Upper lobe of right lung (tissue), 1 donor: ENCODE results near the gene TEDC2. TPM values are rescaled to one million over a fixed set of nuclear protein-coding genes. Genes with fewer than 3 reads are reported as not detected.

Experiments used
- ATAC-seq: fragments of 200-7000 bp; cut with Tn5 transposase; one replicate; pipeline ENCODE4 v1.9.1; 2020; ENCODE audit warnings: mild to moderate bottlenecking, moderate library complexity
- DNase-seq: peaks from one replicate; pipeline ENCODE4 v3.0.0-alpha.2; 2020
- H3K27ac ChIP-seq: fragments of 200-600 bp; one replicate; pipeline ENCODE4 v1.8.0; 2022
- H3K27me3 ChIP-seq: fragments of 200-600 bp; one replicate; pipeline ENCODE4 v1.8.0; 2022; ENCODE audit warnings: mild to moderate bottlenecking
- H3K36me3 ChIP-seq: fragments of 200-600 bp; one replicate; pipeline ENCODE4 v1.8.0; 2022
- H3K4me1 ChIP-seq: fragments of 200-600 bp; one replicate; pipeline ENCODE4 v1.8.0; 2022
- H3K4me3 ChIP-seq: fragments of 200-600 bp; one replicate; pipeline ENCODE4 v1.8.0; 2022; ENCODE audit warnings: mild to moderate bottlenecking
- H3K9me3 ChIP-seq: fragments of 200-600 bp; one replicate; pipeline ENCODE4 v1.8.0; 2022
- intact Hi-C: fragments of 100-400 bp; cut with DNase I; formaldehyde crosslinking; loops from one replicate; pipeline ENCODE4 v1.11.0; 2022
- total RNA-seq: library from RNA; stranded (reverse); fragmentation: NEBNext Ultra II Directional; extraction: Animal tissue kit (Norgen Biotek cat#: 25700); gene quantifications from one replicate; pipeline ENCODE4 v1.2.1, GENCODE V29; 2021
- TF ChIP-seq, protein P1 (sequence below): fragments of 200-600 bp; IDR thresholded peaks from one replicate; pipeline ENCODE4 v1.8.0; 2022; ENCODE audit warnings: antibody characterized with exemption
- donor health status: DM: no; HTN: yes; CAD: no; lungs with severe emphysema.

Gene TEDC2
- total RNA-seq, 1 donor from 2014 or later: not detected

GRCh38 chr16:2480948-2481347 is 21.0 kb downstream of the TEDC2 start:
- Histone ChIP-seq H3K27me3 (no peaks in the 10 kb centered on the region), H3K4me1 (peaks cover 54% of the 10 kb centered on the region), H3K4me3 (no peak overlapping the region), H3K36me3 (no peaks in the 10 kb centered on the region), H3K27ac (peak overlapping the region; percentile 72), H3K9me3 (no peaks in the 10 kb centered on the region)
- TF ChIP-seq, protein P1, sequence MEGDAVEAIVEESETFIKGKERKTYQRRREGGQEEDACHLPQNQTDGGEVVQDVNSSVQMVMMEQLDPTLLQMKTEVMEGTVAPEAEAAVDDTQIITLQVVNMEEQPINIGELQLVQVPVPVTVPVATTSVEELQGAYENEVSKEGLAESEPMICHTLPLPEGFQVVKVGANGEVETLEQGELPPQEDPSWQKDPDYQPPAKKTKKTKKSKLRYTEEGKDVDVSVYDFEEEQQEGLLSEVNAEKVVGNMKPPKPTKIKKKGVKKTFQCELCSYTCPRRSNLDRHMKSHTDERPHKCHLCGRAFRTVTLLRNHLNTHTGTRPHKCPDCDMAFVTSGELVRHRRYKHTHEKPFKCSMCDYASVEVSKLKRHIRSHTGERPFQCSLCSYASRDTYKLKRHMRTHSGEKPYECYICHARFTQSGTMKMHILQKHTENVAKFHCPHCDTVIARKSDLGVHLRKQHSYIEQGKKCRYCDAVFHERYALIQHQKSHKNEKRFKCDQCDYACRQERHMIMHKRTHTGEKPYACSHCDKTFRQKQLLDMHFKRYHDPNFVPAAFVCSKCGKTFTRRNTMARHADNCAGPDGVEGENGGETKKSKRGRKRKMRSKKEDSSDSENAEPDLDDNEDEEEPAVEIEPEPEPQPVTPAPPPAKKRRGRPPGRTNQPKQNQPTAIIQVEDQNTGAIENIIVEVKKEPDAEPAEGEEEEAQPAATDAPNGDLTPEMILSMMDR: no peak
- intact Hi-C loops: no loop called here
- DNase-seq (peak; percentile 87), ATAC-seq (peak; percentile 83)

- Histone ChIP-seq H3K27me3 (no peaks in the 10 kb centered on the region), H3K36me3 (no peaks in the 10 kb centered on the region), H3K4me3 (no peak overlapping the region), H3K9me3 (no peaks in the 10 kb centered on the region), H3K4me1 (peaks cover 57% of the 10 kb centered on the region), H3K27ac (peak overlapping the region; percentile 36)
- ATAC-seq: no peak
- no peak for DNase-seq
- TF ChIP-seq, protein P1: no peak
- intact Hi-C loops: no loop called here
Measured at GRCh38 chr16:2481676-2482075, 21.8 kb downstream of the TEDC2 start.

- intact Hi-C loops: no loop called here
- Histone ChIP-seq H3K27me3 (no peaks in the 10 kb centered on the region), H3K4me3 (no peak overlapping the region), H3K36me3 (no peaks in the 10 kb centered on the region), H3K27ac (no peak overlapping the region), H3K4me1 (peaks cover 56% of the 10 kb centered on the region), H3K9me3 (no peaks in the 10 kb centered on the region)
- ATAC-seq (no peak), DNase-seq (no peak)
- TF ChIP-seq, protein P1: no peak
Measured at GRCh38 chr16:2482249-2482648, 22.3 kb downstream of the TEDC2 start.

DNA sequence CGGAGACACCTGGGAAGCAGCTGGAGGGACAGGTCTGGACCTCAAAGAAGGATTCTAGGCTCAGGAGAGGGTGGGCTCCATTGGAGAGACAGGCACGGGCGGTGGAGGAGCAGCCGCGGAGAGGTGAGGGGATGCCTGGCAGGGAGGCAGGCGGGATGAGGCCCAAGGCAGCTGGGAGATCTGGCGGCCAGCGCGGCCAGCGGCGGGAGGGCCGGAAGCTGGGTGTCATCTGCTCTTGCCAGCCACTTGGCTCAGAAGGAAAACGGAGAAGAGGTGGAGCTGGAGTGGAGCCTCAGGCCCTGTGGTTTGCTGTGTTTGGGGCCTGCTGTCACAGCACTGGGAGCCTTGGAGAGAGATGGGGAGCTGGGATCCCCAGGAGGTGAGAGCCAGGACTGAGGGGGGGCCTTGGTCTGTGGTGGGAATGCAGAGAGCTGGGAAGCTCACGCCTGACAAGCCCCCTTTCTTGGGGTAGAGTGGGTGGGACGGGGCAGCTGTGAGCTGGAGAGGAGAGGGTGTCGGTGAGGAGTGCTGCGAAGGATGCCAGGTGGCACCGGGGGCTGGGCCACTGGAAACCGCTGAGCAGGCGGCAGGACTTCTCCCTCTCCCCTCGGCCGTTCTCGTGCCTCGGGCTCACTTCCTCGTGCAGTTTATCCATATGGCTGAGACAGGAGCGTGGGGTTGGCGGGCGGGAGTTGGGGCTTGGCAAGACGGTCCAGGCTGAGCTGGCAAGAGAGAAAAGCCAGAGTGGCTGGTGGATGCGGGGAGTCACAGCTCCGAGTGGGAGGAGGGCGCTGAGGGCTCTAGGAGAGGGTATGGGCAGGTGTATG is 23.0 kb downstream of the TEDC2 start:
- H3K36me3 ChIP-seq: no peaks in the 10 kb centered on the region
- H3K9me3 ChIP-seq: no peaks in the 10 kb centered on the region
- peaks cover 52% of the 10 kb centered on the region for H3K4me1 ChIP-seq
- intact Hi-C loops: no loop called here
- ATAC-seq (peak; percentile 5), DNase-seq (no peak)
- peak overlapping the region; percentile 58 for H3K27ac ChIP-seq
- peak overlapping the region; percentile 16 for H3K4me3 ChIP-seq
- H3K27me3 ChIP-seq: no peaks in the 10 kb centered on the region
- TF ChIP-seq, protein P1: no peak

DNA sequence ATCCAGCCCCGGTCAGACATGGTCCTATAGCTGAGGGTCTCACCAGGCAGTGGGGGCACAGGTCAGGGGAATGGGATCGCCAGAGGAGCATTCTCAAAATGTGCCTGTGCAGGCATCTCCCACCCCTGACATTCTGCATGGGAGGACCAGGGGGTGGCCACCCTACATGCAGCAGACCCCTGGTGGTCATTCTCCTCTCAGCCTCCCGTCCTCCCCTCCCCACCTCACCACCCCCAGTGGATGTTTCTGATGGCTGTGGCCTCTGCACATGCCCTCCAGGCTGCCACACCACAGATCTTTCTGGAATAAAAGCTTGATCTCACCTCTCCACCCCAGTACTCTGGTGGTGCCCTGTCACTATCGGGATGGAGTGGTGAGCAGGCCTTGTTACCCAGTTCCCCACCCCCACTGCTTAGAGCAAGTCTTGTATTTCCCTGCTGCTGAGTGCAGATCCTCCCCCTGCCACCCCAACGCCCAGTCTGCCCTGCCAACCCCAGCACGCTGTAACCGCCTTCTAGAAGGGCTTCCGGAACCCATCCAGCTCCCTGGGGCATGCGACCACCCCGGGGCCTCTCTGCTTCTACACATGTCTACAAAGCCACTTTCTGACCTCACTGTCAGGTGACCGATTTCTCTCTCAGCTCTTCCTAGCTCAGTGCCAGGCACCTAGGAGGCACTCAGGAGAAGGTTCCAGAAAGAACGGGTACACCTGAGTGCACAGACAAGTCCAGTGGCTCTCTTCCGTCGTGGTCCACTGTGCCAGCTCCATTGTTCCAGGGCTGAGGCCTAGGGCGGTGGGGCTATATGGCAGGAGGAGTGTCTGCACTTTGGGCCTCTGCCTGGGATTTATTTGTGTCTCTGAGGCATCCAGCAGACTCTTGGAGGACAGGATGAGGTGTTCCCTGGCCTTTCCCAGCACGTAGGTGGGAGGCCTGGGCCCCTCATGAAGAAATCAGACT is 24.3 kb downstream of the TEDC2 start:
- intact Hi-C loops: no loop called here
- H3K9me3 ChIP-seq: no peaks in the 10 kb centered on the region
- ATAC-seq (no peak), DNase-seq (no peak)
- peaks cover 52% of the 10 kb centered on the region for H3K4me1 ChIP-seq
- TF ChIP-seq, protein P1: no peak
- H3K4me3 ChIP-seq: no peak overlapping the region
- no peaks in the 10 kb centered on the region for H3K27me3 ChIP-seq
- no peak overlapping the region for H3K27ac ChIP-seq
- no peaks in the 10 kb centered on the region for H3K36me3 ChIP-seq
